ENCODE measurements around the gene C6orf52. TPM values are rescaled to one million over a fixed set of nuclear protein-coding genes. Genes with fewer than 3 reads are reported as not detected.

C6orf52 gene
- total and polyA plus RNA-seq, 9 of the 15 experiments (the other 6 are each of a cell fraction or from before 2014, with no cell fraction given) = 6.7 to 37.0 (median 11.1) TPM

DNA sequence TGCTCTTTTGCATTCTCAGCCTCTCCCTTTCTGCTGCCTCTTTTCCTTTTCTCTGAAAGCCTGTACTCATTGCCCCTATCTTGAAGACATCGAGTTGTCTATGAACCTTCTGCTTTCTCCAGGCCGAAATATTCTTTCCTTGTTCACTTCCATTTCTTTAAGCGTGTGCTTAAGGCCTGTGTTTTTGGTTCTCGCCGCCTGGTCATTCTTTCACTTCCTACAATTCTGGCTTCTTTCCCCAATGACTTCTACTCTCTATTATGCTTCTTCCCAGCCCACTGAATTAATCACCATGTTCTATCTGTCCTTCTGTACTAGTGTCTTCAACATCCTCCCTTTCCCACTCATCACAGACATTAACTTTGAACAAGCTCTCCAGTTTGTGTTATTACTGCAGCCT lies 69.6 kb downstream of the C6orf52 start:
- H3K9me3 ChIP-seq (replicated peaks; ENCODE audit: control insufficient read depth, insufficient read depth, low read depth, low read length) = no peaks in the 10 kb centered on the region
- ChIA-PET CTCF (ENCODE audit: low intra/inter-chr PET ratio) (no interaction called here), POLR2A (no interaction called here)
- no peaks in the 10 kb centered on the region for H3K4me1 ChIP-seq (replicated peaks in 1 of 2; ENCODE audit: control insufficient read depth in 2 of 2, insufficient read depth in 2 of 2, low read length in 2 of 2)
- no peak overlapping the region for H3K4me3 ChIP-seq
- H3K9ac ChIP-seq (ENCODE audit: insufficient read depth in 1 of 2, low read depth in 2 of 2, low read length in 2 of 2) = no peak overlapping the region
- 22% methylated on average over 5 of the region's 5 CpGs for WGBS (ENCODE audit: insufficient coverage, low coverage, missing lambda C conversion rate)
- H3K4me2 ChIP-seq (ENCODE audit: insufficient read depth, low read length) = no peak overlapping the region
- in situ Hi-C loops (cut with MboI) (no loop called here), intact Hi-C loops (cut with micrococcal nuclease) (loop anchor here (5.0 kb wide), 1 partner anchor 177 kb away; no protein-coding TSS in a partner anchor)
- no peak for FAIRE-seq
- H3K27me3 ChIP-seq (ENCODE audit: control insufficient read depth in 2 of 2, insufficient read depth in 2 of 2, low read length in 2 of 2) = no peaks in the 10 kb centered on the region
- TF ChIP-seq ZNF239 (CRISPR knock-in tag; IDR thresholded peaks at IDR 0.05) = no peak
- no peak for TF ChIP-seq TCF7 (IDR thresholded peaks at IDR 0.05; ENCODE audit: borderline replicate concordance)
- no peak for TF ChIP-seq FOXM1 (IDR thresholded peaks at IDR 0.05; ENCODE audit: low read depth)
- TF ChIP-seq FOXM1 (CRISPR knock-in tag; IDR thresholded peaks at IDR 0.05; ENCODE audit: low read depth) = no peak
- TF ChIP-seq MCM3 (IDR thresholded peaks at IDR 0.05) = no peak
- no peak for TF ChIP-seq ZSCAN29 (IDR thresholded peaks at IDR 0.05)
- TF ChIP-seq, protein P1, sequence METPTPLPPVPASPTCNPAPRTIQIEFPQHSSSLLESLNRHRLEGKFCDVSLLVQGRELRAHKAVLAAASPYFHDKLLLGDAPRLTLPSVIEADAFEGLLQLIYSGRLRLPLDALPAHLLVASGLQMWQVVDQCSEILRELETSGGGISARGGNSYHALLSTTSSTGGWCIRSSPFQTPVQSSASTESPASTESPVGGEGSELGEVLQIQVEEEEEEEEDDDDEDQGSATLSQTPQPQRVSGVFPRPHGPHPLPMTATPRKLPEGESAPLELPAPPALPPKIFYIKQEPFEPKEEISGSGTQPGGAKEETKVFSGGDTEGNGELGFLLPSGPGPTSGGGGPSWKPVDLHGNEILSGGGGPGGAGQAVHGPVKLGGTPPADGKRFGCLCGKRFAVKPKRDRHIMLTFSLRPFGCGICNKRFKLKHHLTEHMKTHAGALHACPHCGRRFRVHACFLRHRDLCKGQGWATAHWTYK (CRISPR knock-in tag; IDR thresholded peaks at IDR 0.05) = no peak
- no peak overlapping the region for H3K27ac ChIP-seq (ENCODE audit: extremely low read depth, low read depth, low read length)
- DNase-seq (ENCODE audit: extremely low read depth in 1 of 4, low spot score in 3 of 4) = no peak
- H3K79me2 ChIP-seq (ENCODE audit: control insufficient read depth, insufficient read depth, low read length) = no peaks in the 10 kb centered on the region
- no peaks in the 10 kb centered on the region for H3K9me1 ChIP-seq (ENCODE audit: control insufficient read depth, insufficient read depth, low read length)
- no peaks in the 10 kb centered on the region for H3K36me3 ChIP-seq (ENCODE audit: control insufficient read depth, insufficient read depth, low read length)
- no peak for ATAC-seq
- no peaks in the 10 kb centered on the region for H4K20me1 ChIP-seq (replicated peaks; ENCODE audit: control insufficient read depth, insufficient read depth, low read length)
- H2AFZ ChIP-seq (ENCODE audit: low read depth, low read length) = no peak overlapping the region
- BruUV-seq (replicated peaks) = no TSS peak
